Kidney capillary endothelial cell (primary cell): ENCODE measurements around the gene SUN3.
A peak's percentile ranks its signal among the peaks of the same experiment; 100 is the strongest.
"Not testable (repeated sequence)": the region's sequence is repeated elsewhere in the genome, so short reads cannot be mapped to it uniquely, and the experiment has no call there.

ENCODE experiments used
- DNase-seq: peaks from one replicate; pipeline ENCODE4 v3.0.0-alpha.2; 2018; ENCODE audit warnings: low spot score

Gene SUN3

DNA sequence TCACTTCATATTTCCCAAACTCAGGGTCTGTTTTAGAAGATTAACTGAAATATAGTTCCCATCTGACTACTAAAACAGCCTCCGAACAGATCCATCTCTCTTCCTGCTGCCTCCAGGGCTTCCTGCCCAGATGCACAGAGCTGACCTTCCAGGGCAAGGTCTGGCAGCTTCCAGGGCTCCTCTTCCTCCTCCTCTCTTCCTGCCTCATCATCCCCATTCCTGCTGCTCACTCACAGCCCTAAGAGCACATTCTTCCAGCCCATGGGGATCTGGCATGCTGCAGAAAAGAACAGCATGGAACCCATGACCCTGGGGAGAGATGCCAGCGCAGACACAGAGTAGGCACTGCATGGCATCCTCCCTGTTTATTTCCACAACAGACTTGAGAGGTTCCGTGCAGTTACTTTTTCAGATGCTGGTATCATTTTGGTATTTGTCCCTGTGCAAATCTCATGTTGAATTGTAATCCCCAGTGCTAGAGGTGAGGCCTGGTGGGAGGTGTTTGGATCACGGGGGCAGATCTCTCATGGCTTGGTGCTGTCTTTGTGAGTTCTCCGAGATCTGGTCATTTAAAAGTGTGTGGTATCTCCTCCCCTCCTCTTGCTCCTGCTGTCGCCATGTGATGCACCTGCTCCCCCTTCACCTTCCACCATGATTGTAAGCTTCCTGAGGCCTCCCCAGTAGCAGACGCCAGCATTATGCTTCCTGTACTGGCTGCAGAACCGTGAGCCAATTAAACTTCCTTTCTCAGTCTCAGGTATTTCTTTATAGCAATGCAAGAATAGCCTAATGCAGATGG lies 85.0 kb downstream of the SUN3 start:
- DNase-seq, result peak; percentile 28

DNA sequence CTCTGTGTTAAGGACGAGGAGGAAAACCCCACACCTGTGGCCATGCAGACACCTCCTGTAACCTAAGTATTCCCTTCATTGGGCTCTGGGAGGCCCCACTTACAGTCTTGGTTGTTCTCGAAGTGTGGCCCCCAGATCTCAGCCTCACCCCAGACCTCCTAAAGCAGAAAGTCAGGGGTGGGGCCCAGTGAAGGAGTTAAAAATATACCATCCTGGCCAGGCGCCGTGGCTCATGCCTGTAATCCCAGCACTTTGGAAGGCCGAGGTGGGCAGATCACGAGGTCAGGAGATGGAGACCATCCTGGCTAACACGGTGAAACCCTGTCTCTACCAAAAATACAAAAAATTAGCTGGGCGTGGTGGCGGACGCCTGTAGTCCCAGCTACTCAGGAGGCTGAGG lies 86.3 kb downstream of the SUN3 start:
- not testable (repeated sequence) for DNase-seq

- DNase-seq, result no peak
Observed at GRCh38 chr7:47942132-47942531, 86.8 kb downstream of the SUN3 start.

GRCh38 chr7:47941136-47941844 lies 87.6 kb downstream of the SUN3 start:
- peak; percentile 94 for DNase-seq

DNA sequence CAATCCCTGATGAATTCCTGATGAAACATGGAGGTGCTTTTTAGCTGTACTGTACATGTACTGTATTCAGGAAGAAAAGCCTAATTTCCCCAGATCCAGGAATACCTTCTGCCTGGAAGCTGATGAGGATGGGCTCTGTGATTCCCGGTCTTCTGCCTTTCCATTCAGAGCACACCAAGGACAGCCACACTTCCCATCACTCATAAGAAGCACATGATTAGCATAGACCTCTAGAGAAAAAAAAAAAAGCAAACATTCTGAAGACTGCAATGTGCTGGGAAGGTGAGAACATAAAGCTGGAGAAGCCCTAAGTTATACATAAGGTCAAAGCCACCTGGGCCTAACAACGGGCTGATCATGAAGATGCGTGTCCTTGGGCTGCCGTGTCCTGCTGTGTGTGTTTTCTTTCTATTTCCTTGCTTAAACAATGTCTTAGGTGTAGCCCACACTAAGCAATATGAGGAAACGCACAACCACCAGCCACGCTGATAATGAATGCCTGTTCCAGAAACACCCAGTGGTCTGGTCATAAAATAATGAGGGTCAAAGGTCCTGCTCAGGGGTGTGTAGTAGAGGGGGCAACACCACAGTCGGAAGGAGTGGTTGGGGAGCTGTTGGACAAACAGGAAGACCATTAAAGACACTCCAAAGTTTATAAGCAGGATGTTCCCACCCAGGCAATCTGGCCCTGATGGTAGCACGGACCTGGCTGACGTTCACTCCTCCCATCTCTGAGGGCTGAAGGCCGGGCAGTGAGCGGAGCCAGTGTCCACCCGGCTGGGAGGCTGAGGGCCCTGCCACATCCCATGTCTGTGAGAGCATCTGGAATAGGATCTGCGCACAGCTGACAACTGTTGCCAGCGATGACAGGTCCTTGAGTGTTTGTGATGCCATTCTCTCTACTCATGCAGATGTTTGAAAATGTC lies 88.6 kb downstream of the SUN3 start:
- peak; percentile 56 for DNase-seq

DNA sequence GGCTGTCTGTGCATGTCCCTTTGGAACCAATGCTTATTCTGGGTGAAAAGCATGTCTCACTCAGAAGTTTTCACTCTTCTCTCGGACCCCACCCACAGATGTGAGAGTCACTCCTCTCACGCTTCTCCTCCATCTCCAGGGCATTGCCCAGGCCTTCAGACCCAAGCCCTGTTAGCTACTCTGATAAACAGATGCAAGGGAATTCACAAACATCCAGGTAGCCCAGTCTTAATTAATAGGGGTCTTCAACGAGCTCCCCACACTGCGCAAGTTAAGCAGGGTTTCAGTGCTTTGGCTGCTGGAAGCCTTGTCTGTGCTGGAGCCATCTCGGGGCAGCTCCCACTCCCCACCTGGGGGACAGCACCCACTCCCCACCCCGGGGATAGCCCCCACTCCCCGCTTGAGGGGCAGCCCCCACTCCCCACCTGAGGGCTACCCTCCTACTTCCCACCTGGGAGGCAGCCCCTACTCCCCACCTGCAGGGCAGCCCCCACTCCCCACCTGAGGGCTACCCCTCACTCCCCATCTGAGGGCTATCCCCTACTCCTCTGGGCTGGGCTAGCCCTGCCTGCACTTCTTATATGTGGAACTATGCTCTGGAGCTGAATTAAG lies 89.4 kb downstream of the SUN3 start:
- DNase-seq, result no peak

GRCh38 chr7:47938574-47939165 lies 90.2 kb downstream of the SUN3 start:
- no peak for DNase-seq

DNA sequence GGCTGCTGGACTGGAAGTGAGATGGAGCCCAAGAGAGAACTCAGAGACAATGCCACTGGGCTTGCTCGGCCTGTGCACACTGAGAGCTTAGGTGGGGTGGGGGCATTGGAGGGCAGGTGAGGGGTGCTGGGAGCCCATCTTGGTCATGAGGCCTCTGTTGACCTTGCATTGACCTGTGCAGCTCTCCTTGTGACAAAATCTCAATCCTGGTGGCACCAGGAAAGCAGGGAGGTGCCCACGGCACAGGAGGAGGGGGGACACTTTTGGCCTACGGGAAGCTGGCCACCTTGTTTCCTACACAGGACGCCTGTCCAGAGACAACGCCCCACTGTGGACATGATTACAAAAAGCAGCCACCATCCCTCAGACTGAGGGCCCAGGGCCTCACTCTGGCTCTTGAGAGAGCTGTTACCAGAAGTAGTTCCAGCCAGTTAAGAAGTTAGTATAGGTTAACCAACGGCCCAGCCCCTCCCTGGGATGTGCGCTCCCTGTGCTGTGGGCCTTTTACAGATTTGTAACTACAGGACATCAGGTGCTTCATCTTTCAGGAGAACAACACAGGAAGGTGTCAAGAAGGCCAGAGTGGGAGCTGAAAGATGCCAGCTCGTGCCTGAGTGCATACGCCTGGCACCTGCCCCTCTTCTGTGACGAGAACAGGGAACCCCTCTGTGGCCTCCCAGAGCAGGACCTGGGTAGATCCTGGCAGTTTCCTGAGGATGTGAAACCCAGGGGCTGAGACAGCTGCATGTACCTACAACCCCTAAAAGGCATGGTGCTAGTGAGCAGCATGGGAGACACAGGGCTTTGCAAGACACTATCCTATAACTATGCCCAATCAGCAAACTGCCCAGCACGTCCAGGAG lies 91.0 kb downstream of the SUN3 start:
- DNase-seq, result no peak
